Testis (tissue), 5 donors: Measurements from ENCODE around the gene RNF182. TPM values are rescaled to one million over a fixed set of nuclear protein-coding genes. Genes with fewer than 3 reads are reported as not detected.
"Not testable (repeated sequence)": the region's sequence is repeated elsewhere in the genome, so short reads cannot be mapped to it uniquely, and the experiment has no call there.

Experiments
- DNase-seq: peaks from one replicate; pipeline ENCODE4 v3.0.0-alpha.2; 2019
- H3K27ac ChIP-seq, 2 donors: fragments of 200-600 bp; sonication (generic); one replicate each; pipeline ENCODE4 v1.5.1; 2019
- H3K27me3 ChIP-seq: fragments of 200-600 bp; sonication (generic); one replicate; pipeline ENCODE4 v1.5.1; 2019
- H3K36me3 ChIP-seq: fragments of 200-600 bp; sonication (generic); one replicate; pipeline ENCODE4 v1.5.1; 2017; ENCODE audit warnings: low read depth; ENCODE audit errors: missing control alignments
- H3K4me1 ChIP-seq: fragments of 200-600 bp; sonication (generic); one replicate; pipeline ENCODE4 v1.5.1; 2019
- H3K4me3 ChIP-seq, 2 donors: fragments of 200-600 bp; sonication (generic); one replicate each; pipeline ENCODE4 v1.5.1; 2017 to 2019
- H3K9me3 ChIP-seq: fragments of 200-600 bp; sonication (generic); one replicate; pipeline ENCODE4 v1.5.1; 2017
- CTCF ChIP-seq, 3 experiments: fragments of 450-650 bp in 2 of 3; fragments of 200-600 bp in 1 of 3; sonication (generic) in 1 of 3; IDR thresholded peaks; one replicate each; pipeline ENCODE4 v1.5.1; 2016 to 2019; ENCODE audit warnings: antibody characterized with exemption in 3 of 3, mild to moderate bottlenecking in 2 of 3, moderate library complexity in 1 of 3
- POLR2A ChIP-seq: fragments of 450-650 bp; IDR thresholded peaks from one replicate; pipeline ENCODE4 v1.6.1; 2017; ENCODE audit warnings: antibody characterized with exemption, mild to moderate bottlenecking, moderate library complexity
- WGBS, 2 donors: methylation state at CpG; one replicate each; pipeline ENCODE4 v1.1.5; 2018; 5-methylcytosine and 5-hydroxymethylcytosine counted together
- intact Hi-C: fragments of 100-400 bp; cut with DNase I; formaldehyde crosslinking; loops from one replicate; pipeline ENCODE4 v1.15.1; 2023; ENCODE audit warnings: low total_unique reads
- long read RNA-seq, 2 donors: transcript quantifications; one replicate each; lab custom pipeline, GENCODE V29; 2026
- polyA plus RNA-seq: library from polyadenylated mRNA; stranded (reverse); fragments of 350-450 nt; fragmentation: Illumina TruSeq; extraction: RNeasy Lipid Tissue Mini Kit (QIAGEN cat#74804); gene quantifications from one replicate; pipeline ENCODE4 v1.2.3, GENCODE V29; 2014; ENCODE audit warnings: low read depth, low replicate concordance; ENCODE audit not compliant: insufficient read depth
- total RNA-seq, 2 donors: library from RNA; depleted of rRNA; stranded (reverse); fragments of >200 nt; gene quantifications; one replicate each; pipeline ENCODE4 v1.2.3, GENCODE V29; 2016

The RNF182 gene
- total RNA-seq, result 1 to 10 TPM; 5.8 to 7.2 TPM
- polyA plus RNA-seq, result 6.8 TPM
- long read RNA-seq, donor 1, partial matches to known transcripts, result 0 of 1 reads
- long read RNA-seq, donor 1, other reads (novel, unspliced or antisense), result 0 of 1 reads
- long read RNA-seq, donor 2, result 0 reads

GRCh38 chr6:13924949-13925881 is at the start of gene RNF182:
TSS of gene RNF182 (plus strand) at chr6:13924952. CDS start at chr6:13977120, 52,168 bp downstream.
- no peaks in the 10 kb centered on the region for H3K27me3 ChIP-seq
- peak within 1 kb of the TSS in 1 of 2 donors; percentile 18 for H3K27ac ChIP-seq
- no peak for DNase-seq
- TF ChIP-seq POLR2A (no peak), CTCF (IDR thresholded peaks at IDR 0.05) (no peak)
- 4 to 9% methylated on average over 21 to 22 of the region's 65 CpGs for WGBS, 2 donors
- intact Hi-C loops, result no loop called here
- peak within 1 kb of the TSS; percentile 43 to 57 for H3K4me3 ChIP-seq
- H3K4me1 ChIP-seq, result peaks cover 6% of the 10 kb centered on the region
- no peaks in the 10 kb centered on the region for H3K9me3 ChIP-seq
- no peaks in the 10 kb centered on the region for H3K36me3 ChIP-seq

DNA sequence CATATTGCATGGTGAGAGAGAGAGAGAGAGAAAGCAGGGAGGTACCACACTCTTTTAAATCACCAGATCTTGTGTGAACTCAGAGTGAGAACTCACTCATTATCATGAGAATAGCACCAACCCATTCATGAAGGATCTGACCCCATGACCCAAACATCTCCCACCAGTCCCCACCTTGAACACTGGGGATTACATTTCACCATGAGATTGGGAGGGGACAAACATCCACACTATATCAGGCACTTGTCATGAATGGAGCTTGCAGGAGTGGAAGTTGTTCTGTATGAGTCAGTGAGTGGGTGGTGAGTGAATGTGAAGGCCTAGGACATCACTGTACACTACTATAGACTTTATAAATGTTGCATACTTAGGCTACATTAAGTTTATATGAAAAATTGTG is 47.7 kb upstream of the RNF182 start:
- Histone ChIP-seq H3K27ac (no peak overlapping the region), H3K4me3 (no peak overlapping the region), H3K36me3 (no peaks in the 10 kb centered on the region), H3K27me3 (no peaks in the 10 kb centered on the region), H3K9me3 (no peaks in the 10 kb centered on the region), H3K4me1 (peaks cover 9% of the 10 kb centered on the region)
- intact Hi-C loops, result no loop called here
- DNase-seq, result no peak
- TF ChIP-seq CTCF (IDR thresholded peaks at IDR 0.05), result no peak
- no peak for TF ChIP-seq POLR2A

DNA sequence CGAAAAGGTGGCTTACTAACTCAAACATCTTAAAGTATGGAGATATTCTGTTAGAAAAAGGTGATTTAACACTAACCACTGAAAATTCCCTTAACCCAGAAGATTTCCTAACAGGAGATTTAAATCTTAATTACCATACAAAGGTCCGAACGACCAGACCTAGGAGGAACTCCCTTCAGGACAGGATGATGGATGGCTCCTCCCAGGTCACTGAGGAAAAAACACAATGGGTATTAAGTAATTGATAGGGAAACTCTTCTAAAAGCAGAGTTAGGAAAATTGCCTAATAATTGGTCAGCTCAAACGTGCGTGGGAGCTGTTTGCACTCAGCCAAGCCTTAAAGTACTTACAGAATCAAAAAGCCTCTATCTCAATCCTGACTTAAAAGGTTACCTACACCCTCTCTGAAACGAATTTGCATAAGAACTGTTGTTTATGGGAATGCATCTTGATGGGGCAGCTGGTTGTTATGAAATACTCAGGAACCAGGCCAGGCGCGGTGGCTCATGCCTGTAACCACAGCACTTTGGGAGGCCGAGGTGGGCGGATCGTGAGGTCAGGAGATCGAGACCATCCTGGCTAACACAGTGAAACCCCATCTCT is 44.6 kb upstream of the RNF182 start:
- H3K4me1 ChIP-seq, H3K9me3 ChIP-seq, DNase-seq, H3K27me3 ChIP-seq, H3K36me3 ChIP-seq, intact Hi-C loops, H3K27ac ChIP-seq, H3K4me3 ChIP-seq: not testable (repeated sequence)
- WGBS, 2 donors, result 81 to 85% methylated on average over 12 of the region's 12 CpGs

DNA sequence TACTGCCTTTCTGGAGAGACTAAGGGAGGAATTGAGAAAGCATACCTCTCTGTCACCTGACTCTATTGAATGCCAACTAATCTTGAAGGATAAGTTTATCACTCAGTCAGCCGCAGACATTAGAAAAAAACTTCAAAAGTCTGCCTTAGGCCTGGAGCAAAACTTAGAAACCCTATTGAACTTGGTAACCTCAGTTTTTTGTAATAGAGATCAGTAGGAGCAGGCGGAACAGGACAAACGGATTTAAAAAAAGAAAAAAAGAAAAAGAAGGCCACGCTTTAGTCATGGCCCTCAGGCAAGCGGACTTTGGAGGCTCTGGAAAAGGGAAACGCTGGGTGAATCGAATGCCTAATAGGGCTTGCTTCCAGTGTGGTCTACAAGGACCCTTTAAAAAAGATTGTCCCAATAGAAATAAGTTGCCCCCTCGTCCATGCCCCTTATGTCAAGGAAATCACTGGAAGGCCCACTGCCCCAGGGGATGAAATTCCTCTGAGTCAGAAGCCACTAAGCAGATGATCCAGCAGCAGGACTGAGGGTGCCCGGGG is 43.1 kb upstream of the RNF182 start:
- no peaks in the 10 kb centered on the region for H3K27me3 ChIP-seq
- H3K27ac ChIP-seq, result no peak overlapping the region
- no peak overlapping the region for H3K4me3 ChIP-seq
- intact Hi-C loops, result no loop called here
- 75 to 94% methylated on average over 8 to 9 of the region's 9 CpGs for WGBS, 2 donors
- no peak for DNase-seq
- H3K4me1 ChIP-seq, result no peaks in the 10 kb centered on the region
- TF ChIP-seq CTCF (IDR thresholded peaks at IDR 0.05), result no peak
- no peak for TF ChIP-seq POLR2A
- H3K36me3 ChIP-seq, result no peaks in the 10 kb centered on the region
- no peaks in the 10 kb centered on the region for H3K9me3 ChIP-seq

DNA sequence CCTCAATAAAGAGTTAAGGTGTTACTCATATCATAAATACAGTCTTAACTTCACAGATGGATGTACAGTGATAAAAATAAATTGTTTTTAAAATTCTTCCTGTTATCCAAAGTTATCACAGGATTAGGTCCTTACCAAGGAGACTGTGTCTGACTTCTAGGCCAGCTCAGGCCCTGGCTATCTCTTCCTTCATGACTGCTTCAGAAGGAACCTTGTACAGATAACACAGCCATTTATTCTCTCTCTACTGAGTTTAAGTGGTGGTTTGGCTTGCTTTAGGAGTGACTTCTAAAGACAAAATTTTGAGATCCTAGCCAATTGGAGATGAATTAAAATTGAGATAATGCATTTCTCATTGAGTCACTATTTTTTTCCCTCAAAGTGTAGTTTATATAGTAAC is 40.8 kb upstream of the RNF182 start:
- no peak for DNase-seq
- no peaks in the 10 kb centered on the region for H3K4me1 ChIP-seq
- H3K36me3 ChIP-seq, result no peaks in the 10 kb centered on the region
- no peak for TF ChIP-seq POLR2A
- no peak for TF ChIP-seq CTCF (IDR thresholded peaks at IDR 0.05)
- H3K9me3 ChIP-seq, result no peaks in the 10 kb centered on the region
- H3K27ac ChIP-seq, result no peak overlapping the region
- H3K27me3 ChIP-seq, result no peaks in the 10 kb centered on the region
- no peak overlapping the region for H3K4me3 ChIP-seq
- intact Hi-C loops, result no loop called here
